Effector memory CD4-positive, alpha-beta T cell (primary cell): ENCODE data around the gene COL26A1.
"Not testable (repeated sequence)": the region's sequence is repeated elsewhere in the genome, so short reads cannot be mapped to it uniquely, and the experiment has no call there.

Experiments used
- DNase-seq, 3 donors: peaks; one replicate each; pipeline ENCODE4 v3.0.0-alpha.2; 2020
- H3K27ac ChIP-seq: 2 replicates; pipeline ENCODE4 v1.7.0; 2013; ENCODE audit warnings: mild to moderate bottlenecking, low read length, moderate library complexity; ENCODE audit not compliant: insufficient read depth, poor library complexity, severe bottlenecking
- H3K27me3 ChIP-seq: replicated peaks from 2 replicates; pipeline ENCODE4 v1.7.0; 2013; ENCODE audit warnings: mild to moderate bottlenecking, low read length; ENCODE audit not compliant: insufficient read depth, control insufficient read depth, poor library complexity, severe bottlenecking
- H3K36me3 ChIP-seq: 2 replicates; pipeline ENCODE4 v1.7.0; 2013; ENCODE audit warnings: mild to moderate bottlenecking, low read length, moderate library complexity; ENCODE audit not compliant: control insufficient read depth, insufficient read depth
- H3K4me1 ChIP-seq: 2 replicates; pipeline ENCODE4 v1.7.0; 2013; ENCODE audit warnings: low read length, mild to moderate bottlenecking; ENCODE audit not compliant: control insufficient read depth, insufficient read depth, poor library complexity, severe bottlenecking
- H3K4me3 ChIP-seq: 2 replicates; pipeline ENCODE4 v1.7.0; 2013; ENCODE audit warnings: low read length, low read depth, mild to moderate bottlenecking; ENCODE audit not compliant: insufficient read depth, poor library complexity, severe bottlenecking
- H3K9me3 ChIP-seq: 2 replicates; pipeline ENCODE4 v1.7.0; 2013; ENCODE audit warnings: mild to moderate bottlenecking, low read length, moderate library complexity; ENCODE audit not compliant: control insufficient read depth

Gene COL26A1

GRCh38 chr7:101419831-101420230 lies 57.2 kb downstream of the COL26A1 start:
- no peak overlapping the region for H3K4me3 ChIP-seq
- H3K36me3 ChIP-seq = no peaks in the 10 kb centered on the region
- no peaks in the 10 kb centered on the region for H3K4me1 ChIP-seq
- no peaks in the 10 kb centered on the region for H3K9me3 ChIP-seq
- H3K27ac ChIP-seq = no peak overlapping the region
- peaks cover 5% of the 10 kb centered on the region for H3K27me3 ChIP-seq
- no peak for DNase-seq

- H3K27ac ChIP-seq = no peak overlapping the region
- no peak overlapping the region for H3K4me3 ChIP-seq
- no peaks in the 10 kb centered on the region for H3K9me3 ChIP-seq
- peaks cover 5% of the 10 kb centered on the region for H3K27me3 ChIP-seq
- H3K4me1 ChIP-seq = no peaks in the 10 kb centered on the region
- H3K36me3 ChIP-seq = no peaks in the 10 kb centered on the region
- no peak for DNase-seq
These were observed 57.8 kb downstream of the COL26A1 start for GRCh38 chr7:101420436-101420835.

- no peak overlapping the region for H3K27ac ChIP-seq
- no peaks in the 10 kb centered on the region for H3K36me3 ChIP-seq
- peaks cover 5% of the 10 kb centered on the region for H3K27me3 ChIP-seq
- H3K4me1 ChIP-seq = no peaks in the 10 kb centered on the region
- H3K9me3 ChIP-seq = no peaks in the 10 kb centered on the region
- no peak overlapping the region for H3K4me3 ChIP-seq
- DNase-seq = no peak
These were observed 59.9 kb downstream of the COL26A1 start for GRCh38 chr7:101422356-101423195.

- H3K27ac ChIP-seq = no peak overlapping the region
- H3K4me3 ChIP-seq = no peak overlapping the region
- H3K27me3 ChIP-seq = no peaks in the 10 kb centered on the region
- H3K36me3 ChIP-seq = no peaks in the 10 kb centered on the region
- no peaks in the 10 kb centered on the region for H3K9me3 ChIP-seq
- no peaks in the 10 kb centered on the region for H3K4me1 ChIP-seq
- DNase-seq = no peak
These were observed 63.8 kb downstream of the COL26A1 start for GRCh38 chr7:101426303-101427011.

- H3K4me1 ChIP-seq = no peaks in the 10 kb centered on the region
- H3K27ac ChIP-seq = no peak overlapping the region
- no peak overlapping the region for H3K4me3 ChIP-seq
- H3K9me3 ChIP-seq = no peaks in the 10 kb centered on the region
- no peak for DNase-seq
- no peaks in the 10 kb centered on the region for H3K36me3 ChIP-seq
- no peaks in the 10 kb centered on the region for H3K27me3 ChIP-seq
These were observed 65.6 kb downstream of the COL26A1 start for GRCh38 chr7:101428093-101428866.

- H3K27me3 ChIP-seq = no peaks in the 10 kb centered on the region
- no peaks in the 10 kb centered on the region for H3K9me3 ChIP-seq
- no peak overlapping the region for H3K27ac ChIP-seq
- H3K4me3 ChIP-seq = no peak overlapping the region
- no peaks in the 10 kb centered on the region for H3K4me1 ChIP-seq
- no peaks in the 10 kb centered on the region for H3K36me3 ChIP-seq
- no peak for DNase-seq
These were observed 69.6 kb downstream of the COL26A1 start for GRCh38 chr7:101432316-101432715.

- Histone ChIP-seq H3K36me3 (no peaks in the 10 kb centered on the region), H3K4me1 (no peaks in the 10 kb centered on the region), H3K4me3 (no peak overlapping the region), H3K9me3 (no peaks in the 10 kb centered on the region), H3K27ac (no peak overlapping the region), H3K27me3 (no peaks in the 10 kb centered on the region)
- DNase-seq = no peak
These were observed 71.0 kb downstream of the COL26A1 start for GRCh38 chr7:101433688-101434087.

- H3K9me3 ChIP-seq, H3K27me3 ChIP-seq, H3K27ac ChIP-seq, H3K4me1 ChIP-seq, H3K36me3 ChIP-seq, DNase-seq, H3K4me3 ChIP-seq: not testable (repeated sequence)
These were observed 71.5 kb downstream of the COL26A1 start for GRCh38 chr7:101434155-101434554.

- Histone ChIP-seq H3K4me3 (no peak overlapping the region), H3K27me3 (no peaks in the 10 kb centered on the region), H3K36me3 (no peaks in the 10 kb centered on the region), H3K9me3 (no peaks in the 10 kb centered on the region), H3K4me1 (no peaks in the 10 kb centered on the region), H3K27ac (no peak overlapping the region)
- DNase-seq = no peak
These were observed 73.0 kb downstream of the COL26A1 start for GRCh38 chr7:101435461-101436220.
